Aorta (tissue), 5 donors: ENCODE measurements around the gene GALNT2. TPM values are rescaled to one million over a fixed set of nuclear protein-coding genes. Genes with fewer than 3 reads are reported as not detected.
A peak's percentile ranks its signal among the peaks of the same experiment; 100 is the strongest.

ENCODE experiments used
- ATAC-seq: fragments of 200-7000 bp; cut with Tn5 transposase; one replicate; pipeline ENCODE4 v1.9.1; 2022; ENCODE audit warnings: moderate library complexity; ENCODE audit not compliant: low FRiP score
- DNase-seq, 2 donors: peaks; one replicate each; pipeline ENCODE4 v3.0.0-alpha.2; 2020
- H3K27ac ChIP-seq, 2 donors: one replicate each; pipeline ENCODE4 v1.5.1; 2013; ENCODE audit warnings: low read length in 2 of 2, mild to moderate bottlenecking in 2 of 2, moderate library complexity in 2 of 2, control low read depth in 1 of 2, inconsistent platforms in 1 of 2, low read depth in 1 of 2
- H3K27me3 ChIP-seq, 2 donors: one replicate each; pipeline ENCODE4 v1.6.1; 2013; ENCODE audit warnings: control low read depth in 1 of 2, low read length in 1 of 2, mild to moderate bottlenecking in 1 of 2, moderate library complexity in 1 of 2; ENCODE audit not compliant: insufficient read depth in 2 of 2, control insufficient read depth in 1 of 2
- H3K36me3 ChIP-seq, 2 donors: one replicate each; pipeline ENCODE4 v1.6.1; 2013; ENCODE audit warnings: control low read depth in 1 of 2, low read length in 1 of 2, mild to moderate bottlenecking in 1 of 2; ENCODE audit not compliant: insufficient read depth in 2 of 2, control insufficient read depth in 1 of 2
- H3K4me1 ChIP-seq, 2 donors: one replicate each; pipeline ENCODE4 v1.6.1; 2013; ENCODE audit warnings: low read length in 2 of 2, control low read depth in 1 of 2, mild to moderate bottlenecking in 1 of 2, moderate library complexity in 1 of 2; ENCODE audit not compliant: insufficient read depth in 2 of 2, control insufficient read depth in 1 of 2
- H3K4me3 ChIP-seq, 2 donors: one replicate each; pipeline ENCODE4 v1.5.1; 2013; ENCODE audit warnings: low read length in 2 of 2, control low read depth in 1 of 2, mild to moderate bottlenecking in 1 of 2
- H3K9me3 ChIP-seq: one replicate; pipeline ENCODE4 v1.6.1; 2013; ENCODE audit warnings: mild to moderate bottlenecking, low read length; ENCODE audit not compliant: control insufficient read depth
- WGBS, 2 donors: extraction: QIAGEN DNeasy Blood & Tissue Kit; methylation state at CpG; one replicate each; pipeline ENCODE4 v1.1.7; 2013; 5-methylcytosine and 5-hydroxymethylcytosine counted together
- intact Hi-C, 2 donors: fragments of 100-400 bp; cut with DNase I; formaldehyde crosslinking; loops; one replicate each; pipeline versions ENCODE4 v1.14.2 to v1.15.0; 2022
- polyA plus RNA-seq, 2 donors: library from polyadenylated mRNA; stranded (reverse); fragments of 200-250 nt; gene quantifications; one replicate each; pipeline ENCODE4 v1.2.3, GENCODE V29; 2013
- total RNA-seq, 2 donors: library from RNA; stranded (reverse); fragmentation: NEBNext Ultra II Directional; extraction: Animal tissue kit (Norgen Biotek cat#: 25700); gene quantifications; one replicate each; pipeline ENCODE4 v1.2.1, GENCODE V29; 2021
- donor health status: healthy with polysubstance abuse.
- donor health status: Bipolar disorder and iron deficiency.
- donor health status: DM: no; HTN: no; CAD: no.
- donor health status: DM: no; HTN: no; CAD: no.
- donor health status: DM: yes; HTN: yes; CAD: no.

The GALNT2 gene
- total and polyA plus RNA-seq, 4 donors = 29.1 to 116 (median 105) TPM

DNA sequence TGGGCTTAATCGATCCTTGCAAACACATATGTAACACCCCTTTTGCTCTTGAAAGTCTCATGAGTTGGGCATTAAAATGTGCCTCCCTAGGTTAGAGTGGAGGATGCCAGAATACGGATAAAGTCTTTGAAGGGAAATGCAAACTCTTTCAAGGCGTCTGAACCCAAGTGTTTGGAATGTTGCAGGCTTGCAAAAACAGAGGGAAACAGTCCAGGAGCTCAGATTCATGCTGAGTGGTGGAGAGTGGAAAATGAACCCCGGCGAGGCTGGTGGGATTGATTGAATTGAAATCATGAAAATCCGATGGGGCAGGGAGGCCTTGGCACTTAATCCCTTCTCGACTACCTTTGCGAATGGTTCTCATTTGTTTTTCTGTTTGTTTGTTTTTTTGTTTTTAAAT lies 183.6 kb downstream of the GALNT2 start:
- peak overlapping the region; percentile 70 to 88 for H3K27ac ChIP-seq
- peaks cover 3% of the 10 kb centered on the region in 2 donors for H3K36me3 ChIP-seq
- no peak overlapping the region for H3K4me3 ChIP-seq
- 8 to 24% methylated on average over 8 of the region's 8 CpGs for WGBS, 2 donors
- H3K4me1 ChIP-seq = peaks cover 0 to 2% of the 10 kb centered on the region in 2 donors
- H3K9me3 ChIP-seq = no peaks in the 10 kb centered on the region
- H3K27me3 ChIP-seq = no peaks in the 10 kb centered on the region
- intact Hi-C loops = no loop called here
- DNase-seq (no peak), ATAC-seq (no peak)

DNA sequence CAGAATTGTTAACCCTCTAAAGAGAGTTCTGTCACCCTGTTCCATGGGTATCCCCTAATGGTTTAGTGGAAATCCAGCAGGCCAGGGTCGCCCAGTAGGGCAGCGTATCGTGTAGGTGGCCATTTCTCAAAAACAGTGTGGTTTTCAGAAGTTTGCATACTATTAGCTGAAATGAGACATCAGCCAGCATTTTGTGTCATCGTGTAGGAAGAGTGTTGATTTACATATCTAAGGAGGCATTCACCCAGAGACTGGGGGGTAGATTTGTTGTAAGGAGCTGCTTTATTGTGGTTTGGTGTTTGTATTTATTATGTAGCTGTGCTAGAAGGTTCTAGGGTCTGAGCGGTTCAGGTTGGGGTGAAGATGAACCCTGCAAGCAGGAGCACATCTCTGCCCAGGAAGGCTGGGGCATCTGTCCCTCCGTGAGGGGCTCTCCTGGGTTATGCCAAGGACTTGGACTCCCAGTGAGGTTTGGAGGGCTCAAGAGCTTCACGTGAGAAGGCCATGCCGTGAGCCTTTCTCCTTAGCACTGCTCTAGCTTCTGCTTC lies 184.7 kb downstream of the GALNT2 start:
- DNase-seq (no peak), ATAC-seq (no peak)
- intact Hi-C loops = no loop called here
- Histone ChIP-seq H3K27ac (peak overlapping the region; percentile 41 to 59), H3K9me3 (no peaks in the 10 kb centered on the region), H3K36me3 (peaks cover 2 to 6% of the 10 kb centered on the region in 2 donors), H3K4me3 (no peak overlapping the region), H3K27me3 (no peaks in the 10 kb centered on the region), H3K4me1 (peaks cover 0 to 2% of the 10 kb centered on the region in 2 donors)
- WGBS, 2 donors = 90 to 92% methylated on average over 8 of the region's 8 CpGs

DNA sequence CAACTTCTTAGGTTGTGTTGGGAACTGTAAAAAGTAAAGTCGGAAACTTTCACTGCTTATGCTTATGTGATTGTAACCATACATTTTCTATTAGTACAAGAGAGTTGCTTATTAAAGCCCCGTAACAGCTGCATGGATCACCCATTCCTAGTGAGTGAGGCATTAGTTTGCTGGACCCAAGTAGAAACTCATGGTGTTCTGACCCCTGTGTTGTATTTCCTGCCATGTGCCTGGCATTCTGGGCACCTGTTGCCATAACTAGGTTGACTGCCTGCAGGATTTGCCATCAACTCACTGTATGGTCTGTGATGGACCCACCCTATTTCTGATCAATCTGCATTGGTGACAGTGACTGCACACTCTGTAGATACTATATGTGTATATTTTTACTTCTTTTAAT lies 186.1 kb downstream of the GALNT2 start:
- intact Hi-C loops = no loop called here
- WGBS, 2 donors = 96 to 97% methylated on average over 2 of the region's 2 CpGs
- DNase-seq (no peak), ATAC-seq (no peak)
- Histone ChIP-seq H3K27ac (no peak overlapping the region), H3K9me3 (no peaks in the 10 kb centered on the region), H3K36me3 (peaks cover 2 to 6% of the 10 kb centered on the region in 2 donors), H3K27me3 (no peaks in the 10 kb centered on the region), H3K4me1 (peaks cover 0 to 2% of the 10 kb centered on the region in 2 donors), H3K4me3 (no peak overlapping the region)

DNA sequence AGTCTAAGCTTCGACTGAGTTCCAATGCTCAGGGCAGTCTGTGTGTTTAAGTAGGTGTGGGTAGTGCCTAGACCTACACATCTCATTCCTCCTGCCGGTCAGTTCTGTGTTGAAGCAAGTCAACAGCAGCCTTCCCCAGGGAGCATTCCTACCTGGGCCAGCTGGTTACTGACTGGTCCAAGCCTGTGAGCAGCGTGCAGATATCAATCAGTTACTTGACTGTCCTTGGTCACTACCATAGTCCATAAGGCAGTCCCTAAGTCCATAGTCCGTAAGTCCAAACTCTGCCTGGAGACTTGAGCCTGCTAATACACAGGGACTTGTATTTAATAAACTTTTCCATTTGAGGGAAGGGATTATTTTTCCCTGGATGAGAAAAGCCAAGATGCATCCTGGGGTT lies 187.2 kb downstream of the GALNT2 start:
- DNase-seq (no peak), ATAC-seq (no peak)
- no peak overlapping the region for H3K27ac ChIP-seq
- no peaks in the 10 kb centered on the region for H3K9me3 ChIP-seq
- intact Hi-C loops = no loop called here
- H3K36me3 ChIP-seq = peaks cover 2 to 6% of the 10 kb centered on the region in 2 donors
- WGBS, 2 donors = 71 to 73% methylated on average over 4 of the region's 4 CpGs
- peaks cover 0 to 2% of the 10 kb centered on the region in 2 donors for H3K4me1 ChIP-seq
- no peaks in the 10 kb centered on the region for H3K27me3 ChIP-seq
- H3K4me3 ChIP-seq = no peak overlapping the region

DNA sequence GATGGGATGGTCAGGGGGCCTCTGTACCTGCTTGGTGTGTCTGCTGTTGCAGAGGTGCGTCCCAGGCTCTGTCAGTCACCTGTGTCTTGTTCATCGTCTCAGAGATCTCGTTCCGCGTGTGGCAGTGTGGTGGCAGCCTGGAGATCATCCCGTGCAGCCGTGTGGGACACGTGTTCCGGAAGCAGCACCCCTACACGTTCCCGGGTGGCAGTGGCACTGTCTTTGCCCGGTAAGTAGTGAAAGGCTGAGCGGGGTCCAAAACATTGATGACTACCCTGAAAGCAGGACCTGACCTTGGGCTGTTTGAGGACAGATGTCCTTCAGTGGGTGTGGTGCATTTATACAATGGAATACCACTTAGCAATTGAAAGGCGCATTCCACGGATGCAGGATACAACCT lies 188.1 kb downstream of the GALNT2 start:
- ATAC-seq (no peak), DNase-seq (no peak)
- Histone ChIP-seq H3K27me3 (no peaks in the 10 kb centered on the region), H3K4me1 (peaks cover 0 to 2% of the 10 kb centered on the region in 2 donors), H3K4me3 (no peak overlapping the region), H3K9me3 (no peaks in the 10 kb centered on the region), H3K36me3 (peaks cover 2 to 6% of the 10 kb centered on the region in 2 donors), H3K27ac (no peak overlapping the region)
- intact Hi-C loops = no loop called here
- 92 to 94% methylated on average over 15 of the region's 15 CpGs for WGBS, 2 donors

DNA sequence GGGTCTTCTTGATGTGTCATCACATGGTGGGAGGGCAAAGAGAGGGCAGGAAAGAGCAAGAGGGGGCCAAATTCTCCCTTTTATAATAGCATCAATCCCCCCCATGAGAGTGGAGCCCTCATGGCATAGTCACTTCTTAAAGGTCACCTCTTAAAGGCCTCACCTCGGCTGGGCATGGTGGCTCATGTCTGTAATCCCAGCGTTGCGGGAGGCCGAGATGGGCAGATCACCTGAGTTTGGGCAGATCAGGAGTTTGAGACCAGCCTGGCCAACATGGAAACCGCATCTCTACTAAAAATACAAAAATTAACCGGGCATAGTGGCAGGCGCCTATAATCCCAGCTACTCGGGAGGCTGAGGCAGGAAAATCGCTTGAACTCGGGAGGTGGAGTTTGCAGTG lies 189.0 kb downstream of the GALNT2 start:
- no peak for ATAC-seq
- DNase-seq = no peak

DNA sequence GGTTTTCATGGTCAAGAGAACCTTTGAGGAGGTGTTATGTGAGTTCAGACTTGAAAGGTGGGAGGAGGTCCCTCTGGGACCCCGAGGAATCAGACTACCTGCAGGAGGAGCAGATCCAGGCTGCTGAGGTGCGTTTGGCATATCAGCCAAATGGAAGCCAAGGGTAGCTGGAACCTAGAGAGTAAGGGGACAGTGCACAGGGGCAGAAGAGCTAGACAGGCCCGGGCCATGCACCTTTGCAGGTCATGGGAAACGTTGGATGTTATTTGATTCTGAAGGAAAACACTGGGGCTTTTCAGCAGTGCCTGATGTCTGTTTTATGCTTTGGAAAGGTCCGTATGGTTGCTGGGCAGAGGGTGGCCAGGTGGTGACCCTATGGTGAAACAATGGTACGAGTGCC lies 189.9 kb downstream of the GALNT2 start:
- H3K27ac ChIP-seq = no peak overlapping the region
- H3K4me3 ChIP-seq = no peak overlapping the region
- peaks cover 2 to 6% of the 10 kb centered on the region in 2 donors for H3K36me3 ChIP-seq
- no peaks in the 10 kb centered on the region for H3K27me3 ChIP-seq
- intact Hi-C loops = no loop called here
- DNase-seq = no peak
- WGBS, 2 donors = 80 to 82% methylated on average over 6 of the region's 6 CpGs
- ATAC-seq = no peak
- H3K4me1 ChIP-seq = no peaks in the 10 kb centered on the region
- no peaks in the 10 kb centered on the region for H3K9me3 ChIP-seq

More for the DNA sequence above, 189.0 kb downstream of the GALNT2 start:
- intact Hi-C loops = no loop called here
- Histone ChIP-seq H3K27me3 (no peaks in the 10 kb centered on the region), H3K27ac (no peak overlapping the region), H3K9me3 (no peaks in the 10 kb centered on the region), H3K4me3 (no peak overlapping the region), H3K4me1 (peaks cover 0 to 2% of the 10 kb centered on the region in 2 donors), H3K36me3 (peaks cover 2 to 6% of the 10 kb centered on the region in 2 donors)
- 97 to 99% methylated on average over 10 of the region's 10 CpGs for WGBS, 2 donors

DNA sequence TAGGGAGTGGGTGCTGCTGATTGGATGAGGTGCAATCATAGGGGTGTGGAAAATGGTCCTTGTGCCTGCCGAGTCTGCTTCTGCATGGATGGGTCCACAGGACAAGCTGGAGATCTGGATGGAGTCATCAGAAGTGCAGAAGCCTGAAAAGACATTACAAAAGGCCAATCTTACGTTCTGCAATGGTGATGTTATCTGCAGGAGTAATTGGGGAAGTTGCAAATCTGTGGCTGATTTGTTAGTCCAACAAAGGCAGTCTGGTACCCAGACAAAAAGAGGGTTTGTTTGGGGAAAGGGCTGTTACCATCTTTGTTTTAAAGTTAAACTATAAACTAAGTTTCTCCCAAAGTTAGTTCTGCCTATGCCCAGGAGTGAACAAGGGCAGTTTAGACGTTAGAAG lies 192.6 kb downstream of the GALNT2 start:
- H3K27me3 ChIP-seq = no peaks in the 10 kb centered on the region
- WGBS, 2 donors = 70 to 73% methylated on average over 3 of the region's 3 CpGs
- no peak overlapping the region for H3K4me3 ChIP-seq
- peaks cover 6 to 7% of the 10 kb centered on the region in 2 donors for H3K36me3 ChIP-seq
- no peaks in the 10 kb centered on the region for H3K4me1 ChIP-seq
- DNase-seq = no peak
- H3K9me3 ChIP-seq = no peaks in the 10 kb centered on the region
- intact Hi-C loops = no loop called here
- ATAC-seq = no peak
- H3K27ac ChIP-seq = no peak overlapping the region

DNA sequence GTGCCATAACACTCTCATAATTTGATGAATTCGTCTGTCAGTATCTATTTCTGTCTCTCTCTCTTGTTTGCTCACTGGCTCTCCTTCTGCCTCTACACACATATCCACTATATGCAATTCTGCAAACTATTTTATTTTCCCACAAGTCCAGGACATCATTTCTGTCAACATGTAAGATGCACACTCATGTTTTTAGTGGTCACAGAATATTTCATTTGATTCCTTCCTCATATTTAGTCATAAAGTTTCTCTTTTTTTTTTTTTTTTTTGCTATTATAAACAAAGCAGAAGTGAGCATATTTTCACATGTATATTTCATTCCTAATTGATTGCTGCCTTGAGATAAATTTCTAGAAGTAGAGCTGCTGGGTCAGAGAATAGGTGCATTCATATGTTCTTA lies 193.8 kb downstream of the GALNT2 start:
- intact Hi-C loops = no loop called here
- Histone ChIP-seq H3K4me3 (no peak overlapping the region), H3K9me3 (no peaks in the 10 kb centered on the region), H3K27me3 (no peaks in the 10 kb centered on the region), H3K27ac (no peak overlapping the region), H3K4me1 (no peaks in the 10 kb centered on the region), H3K36me3 (peaks cover 1 to 6% of the 10 kb centered on the region in 2 donors)
- WGBS, 2 donors = 8 to 12% methylated on average over 1 of the region's 1 CpG
- ATAC-seq (no peak), DNase-seq (no peak)
